Measurements from ENCODE around the gene PDE8B.

Gene PDE8B

GRCh38 chr5:77250021-77250420, 39.5 kb downstream of the PDE8B start:
- DNase-seq, result no peak
- Histone ChIP-seq H3K27me3 (replicated peaks; ENCODE audit: control insufficient read depth, insufficient read depth, low read length, poor library complexity, severe bottlenecking) (no peaks in the 10 kb centered on the region), H3K4me3 (ENCODE audit: insufficient read depth, low read depth, low read length, poor library complexity, severe bottlenecking) (no peak overlapping the region), H3K27ac (ENCODE audit: insufficient read depth, low read length, poor library complexity, severe bottlenecking) (no peak overlapping the region), H3K9me3 (ENCODE audit: control insufficient read depth, low read length) (no peaks in the 10 kb centered on the region), H3K4me1 (ENCODE audit: control insufficient read depth, insufficient read depth, low read length, poor library complexity, severe bottlenecking) (no peaks in the 10 kb centered on the region), H3K36me3 (ENCODE audit: control insufficient read depth, insufficient read depth, low read length) (no peaks in the 10 kb centered on the region)

- Histone ChIP-seq H3K4me1 (ENCODE audit: control insufficient read depth, insufficient read depth, low read length, poor library complexity, severe bottlenecking) (no peaks in the 10 kb centered on the region), H3K27me3 (replicated peaks; ENCODE audit: control insufficient read depth, insufficient read depth, low read length, poor library complexity, severe bottlenecking) (no peaks in the 10 kb centered on the region), H3K27ac (ENCODE audit: insufficient read depth, low read length, poor library complexity, severe bottlenecking) (no peak overlapping the region), H3K9me3 (ENCODE audit: control insufficient read depth, low read length) (no peaks in the 10 kb centered on the region), H3K4me3 (ENCODE audit: insufficient read depth, low read depth, low read length, poor library complexity, severe bottlenecking) (no peak overlapping the region), H3K36me3 (ENCODE audit: control insufficient read depth, insufficient read depth, low read length) (no peaks in the 10 kb centered on the region)
- DNase-seq, result no peak
Measured at GRCh38 chr5:77251921-77252320, 41.4 kb downstream of the PDE8B start.

- Histone ChIP-seq H3K27me3 (replicated peaks; ENCODE audit: control insufficient read depth, insufficient read depth, low read length, poor library complexity, severe bottlenecking) (peaks cover 3% of the 10 kb centered on the region), H3K4me1 (ENCODE audit: control insufficient read depth, insufficient read depth, low read length, poor library complexity, severe bottlenecking) (no peaks in the 10 kb centered on the region), H3K27ac (ENCODE audit: insufficient read depth, low read length, poor library complexity, severe bottlenecking) (no peak overlapping the region), H3K36me3 (ENCODE audit: control insufficient read depth, insufficient read depth, low read length) (no peaks in the 10 kb centered on the region), H3K4me3 (ENCODE audit: insufficient read depth, low read depth, low read length, poor library complexity, severe bottlenecking) (no peak overlapping the region), H3K9me3 (ENCODE audit: control insufficient read depth, low read length) (no peaks in the 10 kb centered on the region)
- no peak for DNase-seq
Measured at GRCh38 chr5:77255617-77256016, 45.1 kb downstream of the PDE8B start.

- no peaks in the 10 kb centered on the region for H3K4me1 ChIP-seq (ENCODE audit: control insufficient read depth, insufficient read depth, low read length, poor library complexity, severe bottlenecking)
- peaks cover 3% of the 10 kb centered on the region for H3K27me3 ChIP-seq (replicated peaks; ENCODE audit: control insufficient read depth, insufficient read depth, low read length, poor library complexity, severe bottlenecking)
- no peaks in the 10 kb centered on the region for H3K9me3 ChIP-seq (ENCODE audit: control insufficient read depth, low read length)
- DNase-seq, result no peak
- no peak overlapping the region for H3K4me3 ChIP-seq (ENCODE audit: insufficient read depth, low read depth, low read length, poor library complexity, severe bottlenecking)
- H3K27ac ChIP-seq (ENCODE audit: insufficient read depth, low read length, poor library complexity, severe bottlenecking), result no peak overlapping the region
- H3K36me3 ChIP-seq (ENCODE audit: control insufficient read depth, insufficient read depth, low read length), result no peaks in the 10 kb centered on the region
Measured at GRCh38 chr5:77256406-77256805, 45.9 kb downstream of the PDE8B start.

- Histone ChIP-seq H3K36me3 (ENCODE audit: control insufficient read depth, insufficient read depth, low read length) (no peaks in the 10 kb centered on the region), H3K4me1 (ENCODE audit: control insufficient read depth, insufficient read depth, low read length, poor library complexity, severe bottlenecking) (no peaks in the 10 kb centered on the region), H3K9me3 (ENCODE audit: control insufficient read depth, low read length) (no peaks in the 10 kb centered on the region), H3K27me3 (replicated peaks; ENCODE audit: control insufficient read depth, insufficient read depth, low read length, poor library complexity, severe bottlenecking) (peaks cover 3% of the 10 kb centered on the region), H3K27ac (ENCODE audit: insufficient read depth, low read length, poor library complexity, severe bottlenecking) (no peak overlapping the region), H3K4me3 (ENCODE audit: insufficient read depth, low read depth, low read length, poor library complexity, severe bottlenecking) (no peak overlapping the region)
- no peak for DNase-seq
Measured at GRCh38 chr5:77258652-77259051, 48.2 kb downstream of the PDE8B start.

- no peaks in the 10 kb centered on the region for H3K9me3 ChIP-seq (ENCODE audit: control insufficient read depth, low read length)
- H3K4me1 ChIP-seq (ENCODE audit: control insufficient read depth, insufficient read depth, low read length, poor library complexity, severe bottlenecking), result no peaks in the 10 kb centered on the region
- H3K27me3 ChIP-seq (replicated peaks; ENCODE audit: control insufficient read depth, insufficient read depth, low read length, poor library complexity, severe bottlenecking), result peaks cover 3% of the 10 kb centered on the region
- no peak for DNase-seq
- H3K4me3 ChIP-seq (ENCODE audit: insufficient read depth, low read depth, low read length, poor library complexity, severe bottlenecking), result no peak overlapping the region
- H3K36me3 ChIP-seq (ENCODE audit: control insufficient read depth, insufficient read depth, low read length), result no peaks in the 10 kb centered on the region
- no peak overlapping the region for H3K27ac ChIP-seq (ENCODE audit: insufficient read depth, low read length, poor library complexity, severe bottlenecking)
Measured at GRCh38 chr5:77259476-77259875, 49.0 kb downstream of the PDE8B start.

- no peak for DNase-seq
- Histone ChIP-seq H3K36me3 (ENCODE audit: control insufficient read depth, insufficient read depth, low read length) (no peaks in the 10 kb centered on the region), H3K4me1 (ENCODE audit: control insufficient read depth, insufficient read depth, low read length, poor library complexity, severe bottlenecking) (no peaks in the 10 kb centered on the region), H3K9me3 (ENCODE audit: control insufficient read depth, low read length) (no peaks in the 10 kb centered on the region), H3K27ac (ENCODE audit: insufficient read depth, low read length, poor library complexity, severe bottlenecking) (no peak overlapping the region), H3K27me3 (replicated peaks; ENCODE audit: control insufficient read depth, insufficient read depth, low read length, poor library complexity, severe bottlenecking) (peaks cover 3% of the 10 kb centered on the region), H3K4me3 (ENCODE audit: insufficient read depth, low read depth, low read length, poor library complexity, severe bottlenecking) (no peak overlapping the region)
Measured at GRCh38 chr5:77262697-77263096, 52.2 kb downstream of the PDE8B start.

GRCh38 chr5:77266291-77266690, 55.8 kb downstream of the PDE8B start:
- DNase-seq, result no peak
- H3K4me1 ChIP-seq (ENCODE audit: control insufficient read depth, insufficient read depth, low read length, poor library complexity, severe bottlenecking), result no peaks in the 10 kb centered on the region
- H3K27ac ChIP-seq (ENCODE audit: insufficient read depth, low read length, poor library complexity, severe bottlenecking), result no peak overlapping the region

GRCh38 chr5:77267496-77267895, 57.0 kb downstream of the PDE8B start:
- Histone ChIP-seq H3K36me3 (ENCODE audit: control insufficient read depth, insufficient read depth, low read length) (no peaks in the 10 kb centered on the region), H3K27ac (ENCODE audit: insufficient read depth, low read length, poor library complexity, severe bottlenecking) (no peak overlapping the region)
- DNase-seq, result no peak

More at GRCh38 chr5:77266291-77266690, 55.8 kb downstream of the PDE8B start:
- no peak overlapping the region for H3K4me3 ChIP-seq (ENCODE audit: insufficient read depth, low read depth, low read length, poor library complexity, severe bottlenecking)
- H3K9me3 ChIP-seq (ENCODE audit: control insufficient read depth, low read length), result no peaks in the 10 kb centered on the region
- H3K36me3 ChIP-seq (ENCODE audit: control insufficient read depth, insufficient read depth, low read length), result no peaks in the 10 kb centered on the region
- no peaks in the 10 kb centered on the region for H3K27me3 ChIP-seq (replicated peaks; ENCODE audit: control insufficient read depth, insufficient read depth, low read length, poor library complexity, severe bottlenecking)

GRCh38 chr5:77272206-77272605, 61.7 kb downstream of the PDE8B start:
- Histone ChIP-seq H3K4me1 (ENCODE audit: control insufficient read depth, insufficient read depth, low read length, poor library complexity, severe bottlenecking) (no peaks in the 10 kb centered on the region), H3K27ac (ENCODE audit: insufficient read depth, low read length, poor library complexity, severe bottlenecking) (no peak overlapping the region), H3K9me3 (ENCODE audit: control insufficient read depth, low read length) (no peaks in the 10 kb centered on the region), H3K36me3 (ENCODE audit: control insufficient read depth, insufficient read depth, low read length) (no peaks in the 10 kb centered on the region), H3K27me3 (replicated peaks; ENCODE audit: control insufficient read depth, insufficient read depth, low read length, poor library complexity, severe bottlenecking) (no peaks in the 10 kb centered on the region), H3K4me3 (ENCODE audit: insufficient read depth, low read depth, low read length, poor library complexity, severe bottlenecking) (no peak overlapping the region)
- DNase-seq, result no peak

More at GRCh38 chr5:77267496-77267895, 57.0 kb downstream of the PDE8B start:
- Histone ChIP-seq H3K4me1 (ENCODE audit: control insufficient read depth, insufficient read depth, low read length, poor library complexity, severe bottlenecking) (no peaks in the 10 kb centered on the region), H3K9me3 (ENCODE audit: control insufficient read depth, low read length) (no peaks in the 10 kb centered on the region), H3K27me3 (replicated peaks; ENCODE audit: control insufficient read depth, insufficient read depth, low read length, poor library complexity, severe bottlenecking) (no peaks in the 10 kb centered on the region), H3K4me3 (ENCODE audit: insufficient read depth, low read depth, low read length, poor library complexity, severe bottlenecking) (no peak overlapping the region)

GRCh38 chr5:77277759-77278158, 67.3 kb downstream of the PDE8B start:
- Histone ChIP-seq H3K27ac (ENCODE audit: insufficient read depth, low read length, poor library complexity, severe bottlenecking) (no peak overlapping the region), H3K27me3 (replicated peaks; ENCODE audit: control insufficient read depth, insufficient read depth, low read length, poor library complexity, severe bottlenecking) (no peaks in the 10 kb centered on the region), H3K9me3 (ENCODE audit: control insufficient read depth, low read length) (no peaks in the 10 kb centered on the region), H3K4me3 (ENCODE audit: insufficient read depth, low read depth, low read length, poor library complexity, severe bottlenecking) (no peak overlapping the region), H3K4me1 (ENCODE audit: control insufficient read depth, insufficient read depth, low read length, poor library complexity, severe bottlenecking) (no peaks in the 10 kb centered on the region), H3K36me3 (ENCODE audit: control insufficient read depth, insufficient read depth, low read length) (no peaks in the 10 kb centered on the region)
- no peak for DNase-seq

All from effector memory CD4-positive, alpha-beta T cell (primary cell).